Measurements from ENCODE around the gene NECTIN4.

DNA sequence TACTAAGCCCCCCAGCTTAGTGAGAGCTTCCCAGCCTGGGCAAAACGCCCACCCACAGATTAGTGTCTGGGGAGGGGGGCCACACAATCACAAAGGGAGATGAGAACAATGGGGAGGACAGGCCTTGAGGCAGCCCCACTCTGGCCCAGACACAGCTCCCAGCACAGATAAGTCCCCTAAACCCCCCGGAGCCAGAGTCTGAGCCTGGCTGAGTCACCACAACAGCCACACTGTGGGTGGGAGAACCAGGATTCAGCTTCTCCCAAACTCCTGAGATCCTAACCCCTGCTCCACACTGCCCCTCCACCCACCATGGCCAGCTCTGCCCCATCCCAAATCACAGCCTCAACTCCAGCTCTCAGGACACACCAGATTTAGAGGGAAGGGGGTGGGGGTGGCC is 4.2 kb downstream of the NECTIN4 start:
- TF ChIP-seq, protein P1, sequence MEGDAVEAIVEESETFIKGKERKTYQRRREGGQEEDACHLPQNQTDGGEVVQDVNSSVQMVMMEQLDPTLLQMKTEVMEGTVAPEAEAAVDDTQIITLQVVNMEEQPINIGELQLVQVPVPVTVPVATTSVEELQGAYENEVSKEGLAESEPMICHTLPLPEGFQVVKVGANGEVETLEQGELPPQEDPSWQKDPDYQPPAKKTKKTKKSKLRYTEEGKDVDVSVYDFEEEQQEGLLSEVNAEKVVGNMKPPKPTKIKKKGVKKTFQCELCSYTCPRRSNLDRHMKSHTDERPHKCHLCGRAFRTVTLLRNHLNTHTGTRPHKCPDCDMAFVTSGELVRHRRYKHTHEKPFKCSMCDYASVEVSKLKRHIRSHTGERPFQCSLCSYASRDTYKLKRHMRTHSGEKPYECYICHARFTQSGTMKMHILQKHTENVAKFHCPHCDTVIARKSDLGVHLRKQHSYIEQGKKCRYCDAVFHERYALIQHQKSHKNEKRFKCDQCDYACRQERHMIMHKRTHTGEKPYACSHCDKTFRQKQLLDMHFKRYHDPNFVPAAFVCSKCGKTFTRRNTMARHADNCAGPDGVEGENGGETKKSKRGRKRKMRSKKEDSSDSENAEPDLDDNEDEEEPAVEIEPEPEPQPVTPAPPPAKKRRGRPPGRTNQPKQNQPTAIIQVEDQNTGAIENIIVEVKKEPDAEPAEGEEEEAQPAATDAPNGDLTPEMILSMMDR (IDR thresholded peaks at IDR 0.05) = no peak
- TF ChIP-seq POLR2A (IDR thresholded peaks at IDR 0.05) = no peak
